Measurements from ENCODE around the gene HS6ST1.

HS6ST1 gene

DNA sequence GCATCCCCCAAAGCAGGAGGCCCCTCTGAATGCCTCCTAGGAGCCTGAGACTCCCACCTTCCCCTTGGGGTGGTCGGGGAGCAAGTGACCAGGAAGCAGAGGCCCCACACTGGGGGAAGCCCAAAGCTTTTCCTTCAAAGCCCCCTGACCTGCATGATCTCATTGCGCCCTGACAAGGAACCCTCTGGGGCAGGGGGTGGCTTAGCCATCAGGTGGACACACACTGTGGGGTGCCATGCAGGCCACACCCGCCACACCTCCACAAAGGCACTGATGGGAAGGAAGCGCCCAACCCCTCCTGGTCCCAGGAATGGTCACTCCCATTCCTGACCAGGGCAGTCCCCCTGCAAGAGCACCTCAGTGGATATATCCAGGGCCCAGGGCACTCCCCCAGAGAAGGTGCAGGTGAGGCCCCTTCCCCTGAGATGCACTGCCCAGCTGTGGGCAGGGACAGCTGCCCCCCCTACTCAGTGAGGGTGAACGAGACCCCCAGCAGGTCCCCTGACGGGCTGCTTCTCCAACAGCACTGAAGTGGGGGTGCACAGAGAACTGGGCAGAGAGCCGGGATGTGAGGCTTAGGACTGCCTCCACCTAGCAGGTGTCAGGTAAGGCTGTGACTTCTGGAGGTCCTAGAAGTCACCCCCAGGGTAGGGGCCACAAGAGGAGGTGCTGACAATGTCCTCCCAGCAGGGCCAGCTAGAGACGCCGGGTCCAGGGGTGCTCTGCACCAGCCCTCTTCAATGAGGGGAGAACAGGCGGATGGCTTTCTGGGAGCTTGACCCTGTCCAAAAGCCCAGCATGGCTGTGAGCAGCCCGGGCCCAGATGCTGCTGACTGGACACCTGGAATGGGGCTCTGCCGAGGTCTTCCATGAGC, 31.5 kb downstream of the HS6ST1 start:
- ChIA-PET POLR2A (no interaction called here), CTCF (no interaction called here)
- DNase-seq (ENCODE audit: extremely low spot score) = no peak
- TF ChIP-seq, protein P1, sequence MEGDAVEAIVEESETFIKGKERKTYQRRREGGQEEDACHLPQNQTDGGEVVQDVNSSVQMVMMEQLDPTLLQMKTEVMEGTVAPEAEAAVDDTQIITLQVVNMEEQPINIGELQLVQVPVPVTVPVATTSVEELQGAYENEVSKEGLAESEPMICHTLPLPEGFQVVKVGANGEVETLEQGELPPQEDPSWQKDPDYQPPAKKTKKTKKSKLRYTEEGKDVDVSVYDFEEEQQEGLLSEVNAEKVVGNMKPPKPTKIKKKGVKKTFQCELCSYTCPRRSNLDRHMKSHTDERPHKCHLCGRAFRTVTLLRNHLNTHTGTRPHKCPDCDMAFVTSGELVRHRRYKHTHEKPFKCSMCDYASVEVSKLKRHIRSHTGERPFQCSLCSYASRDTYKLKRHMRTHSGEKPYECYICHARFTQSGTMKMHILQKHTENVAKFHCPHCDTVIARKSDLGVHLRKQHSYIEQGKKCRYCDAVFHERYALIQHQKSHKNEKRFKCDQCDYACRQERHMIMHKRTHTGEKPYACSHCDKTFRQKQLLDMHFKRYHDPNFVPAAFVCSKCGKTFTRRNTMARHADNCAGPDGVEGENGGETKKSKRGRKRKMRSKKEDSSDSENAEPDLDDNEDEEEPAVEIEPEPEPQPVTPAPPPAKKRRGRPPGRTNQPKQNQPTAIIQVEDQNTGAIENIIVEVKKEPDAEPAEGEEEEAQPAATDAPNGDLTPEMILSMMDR (IDR thresholded peaks at IDR 0.05; ENCODE audit: control extremely low read depth, extremely low read depth, low read depth, missing control alignments) = no peak

DNA sequence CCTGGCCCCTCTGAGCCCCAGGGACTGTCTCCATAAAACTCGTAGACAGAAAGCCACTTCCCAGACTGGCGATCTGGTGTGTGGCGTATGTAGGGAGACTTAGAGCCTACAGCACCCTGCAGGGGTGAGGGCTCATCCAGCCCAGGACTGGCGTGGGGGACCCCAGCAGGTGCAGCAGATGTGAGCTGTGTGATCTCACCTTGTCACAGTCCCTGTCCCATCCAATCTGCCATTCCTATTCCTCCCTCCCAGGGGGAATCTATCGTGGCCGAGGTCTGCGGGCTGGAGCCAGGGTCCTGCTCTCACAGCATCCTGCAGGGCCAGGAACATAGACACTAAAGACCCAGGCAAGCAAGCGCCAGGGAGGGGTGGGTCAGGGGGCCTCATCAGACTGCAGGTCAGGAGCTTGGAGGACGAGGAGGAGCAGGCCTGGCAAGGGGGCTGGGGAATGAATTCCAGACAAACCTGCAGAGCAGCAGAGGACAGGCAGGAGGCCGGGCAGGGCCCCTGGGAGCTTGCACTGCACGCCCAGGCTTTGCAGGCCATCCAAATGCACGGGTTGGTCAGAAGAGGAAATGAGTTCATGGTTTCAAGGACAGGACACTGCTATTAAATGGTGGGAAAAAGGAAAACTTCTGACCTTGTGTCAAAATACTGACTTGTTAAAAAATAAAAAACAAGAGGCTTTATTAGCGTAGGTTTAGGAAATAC, 32.5 kb downstream of the HS6ST1 start:
- POLR2A ChIA-PET = no interaction called here
- no peak for DNase-seq (ENCODE audit: extremely low spot score)
- TF ChIP-seq, protein P1 (IDR thresholded peaks at IDR 0.05; ENCODE audit: control extremely low read depth, extremely low read depth, low read depth, missing control alignments) = no peak
- CTCF ChIA-PET = no interaction called here

DNA sequence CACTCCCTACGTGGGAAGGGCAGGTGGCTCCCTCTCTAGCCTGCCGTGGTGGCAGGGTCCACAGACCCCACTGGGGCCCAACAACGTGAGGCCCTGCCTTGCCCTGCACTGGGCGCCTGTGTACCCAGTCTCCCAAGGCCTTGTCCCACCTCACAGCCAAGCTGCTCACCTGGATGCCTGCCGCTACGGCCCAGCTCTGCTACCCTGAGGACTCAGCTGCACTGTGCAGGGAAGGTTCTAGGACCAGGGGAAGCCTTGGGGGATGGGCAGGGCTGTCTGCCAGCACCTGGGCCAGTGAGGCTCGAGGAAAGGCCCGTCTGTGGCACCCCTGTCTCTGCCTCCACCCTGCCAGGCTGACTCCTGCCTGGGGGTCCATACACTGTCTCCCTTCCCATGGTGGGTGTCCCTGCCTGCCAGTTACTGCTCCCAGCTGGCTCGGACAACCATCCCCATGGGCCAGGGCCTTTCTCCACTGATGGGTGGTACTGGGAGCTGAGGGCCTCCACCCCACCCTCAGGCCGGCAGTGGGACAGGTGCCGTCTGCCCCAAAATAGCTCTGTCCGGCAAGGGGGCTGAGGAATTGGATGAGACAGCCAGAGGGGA, 33.2 kb downstream of the HS6ST1 start:
- ChIA-PET POLR2A (no interaction called here), CTCF (no interaction called here)
- DNase-seq (ENCODE audit: extremely low spot score) = no peak
- TF ChIP-seq, protein P1 (IDR thresholded peaks at IDR 0.05; ENCODE audit: control extremely low read depth, extremely low read depth, low read depth, missing control alignments) = no peak

DNA sequence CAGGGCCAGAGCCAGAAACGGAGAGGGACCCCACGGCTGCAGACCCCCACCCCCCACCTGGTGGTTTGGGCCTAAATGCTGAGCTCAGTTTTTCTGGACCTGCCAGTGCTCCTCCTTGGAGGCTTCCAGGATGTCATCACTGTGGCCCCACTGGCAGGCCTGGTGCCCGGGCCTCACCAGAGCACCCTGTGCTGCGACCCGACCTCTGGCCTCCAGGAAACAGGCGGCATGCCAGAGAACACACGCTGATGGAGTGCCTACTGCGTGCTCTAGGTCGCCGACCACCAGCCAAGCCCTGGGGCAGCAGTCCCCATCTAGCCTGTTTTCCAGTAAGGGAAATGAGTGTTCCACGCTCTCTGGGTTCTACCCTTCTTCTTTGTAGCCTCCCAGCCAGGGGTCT, 33.8 kb downstream of the HS6ST1 start:
- POLR2A ChIA-PET = no interaction called here
- CTCF ChIA-PET = no interaction called here
- DNase-seq (ENCODE audit: extremely low spot score) = no peak
- TF ChIP-seq, protein P1 (IDR thresholded peaks at IDR 0.05; ENCODE audit: control extremely low read depth, extremely low read depth, low read depth, missing control alignments) = no peak

DNA sequence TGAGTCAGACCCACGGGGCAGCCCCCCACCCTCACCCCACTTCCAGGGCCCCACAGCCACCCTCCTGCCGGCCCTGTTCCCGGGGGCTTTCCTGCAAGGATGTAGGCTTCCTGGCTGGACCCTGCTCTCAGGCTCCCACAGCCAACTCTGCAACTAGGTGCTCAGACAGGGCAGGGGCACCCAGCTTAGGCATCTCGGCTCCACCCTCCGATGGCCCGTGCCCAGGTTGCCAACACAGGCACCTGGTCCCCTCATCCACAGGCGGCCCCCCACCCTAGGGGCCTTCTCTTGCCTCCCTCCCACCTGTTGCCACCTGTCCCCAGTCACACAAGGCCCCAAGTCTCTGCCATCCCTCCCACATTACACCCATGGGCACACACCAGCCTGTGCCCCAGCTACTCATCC, 34.6 kb downstream of the HS6ST1 start:
- TF ChIP-seq, protein P1 (IDR thresholded peaks at IDR 0.05; ENCODE audit: control extremely low read depth, extremely low read depth, low read depth, missing control alignments) = no peak
- ChIA-PET CTCF (no interaction called here), POLR2A (no interaction called here)
- no peak for DNase-seq (ENCODE audit: extremely low spot score)

DNA sequence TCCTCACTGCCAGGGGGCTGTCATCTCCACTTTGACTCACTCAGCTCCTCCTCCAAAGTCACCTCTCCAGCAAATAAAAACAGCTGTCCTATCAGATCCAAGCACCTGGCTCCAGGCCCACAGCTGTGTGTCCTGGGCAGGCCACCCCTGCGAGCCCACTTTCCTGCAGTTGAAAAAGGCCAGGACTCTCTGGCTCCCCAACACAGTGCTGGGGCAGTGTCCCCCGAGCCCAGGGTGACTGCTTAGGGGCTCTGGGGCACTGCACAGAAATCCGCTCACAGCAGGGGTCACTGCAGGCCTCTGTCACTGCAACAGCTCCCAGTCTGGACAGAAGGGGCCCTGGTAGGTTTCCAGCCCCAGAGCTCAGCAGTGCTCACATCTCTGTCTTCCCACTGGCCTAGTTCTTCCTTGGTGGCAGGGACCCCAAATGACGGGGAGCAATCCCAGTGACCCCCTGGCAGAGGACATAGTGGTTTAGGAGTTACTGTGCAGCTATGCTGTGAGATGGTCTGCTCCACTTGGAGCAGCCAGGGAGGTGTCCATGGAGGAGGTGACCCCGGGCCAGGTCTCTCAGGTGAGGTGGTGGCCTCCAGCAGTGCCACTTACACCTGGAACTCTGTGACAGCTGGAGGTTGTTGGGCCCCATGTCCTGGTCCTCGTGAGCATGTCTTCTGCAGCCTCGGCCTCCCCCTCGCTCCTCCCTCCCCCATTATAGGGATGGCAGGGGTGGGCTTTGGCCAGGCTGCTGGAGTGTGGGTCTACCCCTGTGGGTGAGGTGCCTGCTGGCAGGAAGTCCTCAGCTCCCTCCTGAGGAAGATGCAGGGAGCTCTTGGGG, 35.5 kb downstream of the HS6ST1 start:
- no peak for DNase-seq (ENCODE audit: extremely low spot score)
- TF ChIP-seq, protein P1 (IDR thresholded peaks at IDR 0.05; ENCODE audit: control extremely low read depth, extremely low read depth, low read depth, missing control alignments) = no peak
- ChIA-PET POLR2A (interaction anchor here (1.0 kb wide), 1 partner anchor 33 kb away, joined by 4 read pairs; no protein-coding TSS in a partner anchor), CTCF (no interaction called here)
